Hepatocyte (in vitro differentiated cells): ENCODE results near the gene TOP2A.

Source experiments
- EZH2 ChIP-seq: fragments of 200-600 bp; sonication (generic); IDR thresholded peaks from 2 replicates; pipeline ENCODE4 v1.6.1; 2016; ENCODE audit warnings: antibody characterized with exemption, mild to moderate bottlenecking, borderline replicate concordance
- EZH2phosphoT487 ChIP-seq: fragments of 200-600 bp; sonication (generic); IDR thresholded peaks from one replicate; pipeline ENCODE4 v1.6.1; 2018; ENCODE audit warnings: antibody characterized with exemption, mild to moderate bottlenecking, low read depth, moderate library complexity; ENCODE audit not compliant: unreplicated experiment, severe bottlenecking
- TF ChIP-seq, protein P1 (sequence below): fragments of 200-600 bp; sonication (generic); IDR thresholded peaks from 2 replicates; pipeline ENCODE4 v1.5.1; 2016; ENCODE audit warnings: antibody characterized with exemption, mild to moderate bottlenecking; ENCODE audit not compliant: poor library complexity

DNA sequence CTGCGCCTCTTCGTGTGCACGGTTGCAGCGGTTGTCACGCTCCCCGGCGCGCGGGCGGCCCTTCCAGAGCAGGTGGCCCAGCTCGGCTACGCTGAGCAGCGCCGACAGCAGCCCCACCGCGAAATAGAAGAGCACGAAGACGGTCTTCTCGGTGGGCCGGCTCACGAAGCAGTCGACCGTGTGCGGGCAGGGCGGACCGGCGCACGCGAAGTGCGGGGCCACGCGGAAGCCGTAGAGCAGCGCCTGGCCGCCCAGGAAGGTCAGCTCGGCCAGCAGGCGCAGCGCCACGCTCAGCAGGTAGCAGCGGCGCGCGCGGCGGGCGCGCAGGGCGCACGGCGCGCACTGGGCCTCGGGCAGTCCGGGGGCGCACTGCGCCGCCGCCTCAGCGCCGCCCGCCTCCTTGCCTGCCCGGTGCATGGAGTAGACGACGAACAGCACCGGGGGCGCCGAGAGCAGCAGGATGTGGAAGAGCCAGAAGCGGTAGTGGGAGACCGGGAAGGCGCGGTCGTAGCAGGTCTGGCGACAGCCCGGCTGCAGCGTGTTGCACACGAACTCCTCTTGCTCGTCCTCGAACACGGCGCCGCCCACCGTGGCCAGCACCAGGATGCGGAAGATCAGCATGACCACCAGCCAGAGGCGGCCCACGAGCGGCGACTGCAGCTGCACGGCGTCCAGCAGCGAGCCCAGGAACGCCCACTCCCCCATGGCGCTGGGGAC, 54.4 kb downstream of the TOP2A start:
- TF ChIP-seq, protein P1, sequence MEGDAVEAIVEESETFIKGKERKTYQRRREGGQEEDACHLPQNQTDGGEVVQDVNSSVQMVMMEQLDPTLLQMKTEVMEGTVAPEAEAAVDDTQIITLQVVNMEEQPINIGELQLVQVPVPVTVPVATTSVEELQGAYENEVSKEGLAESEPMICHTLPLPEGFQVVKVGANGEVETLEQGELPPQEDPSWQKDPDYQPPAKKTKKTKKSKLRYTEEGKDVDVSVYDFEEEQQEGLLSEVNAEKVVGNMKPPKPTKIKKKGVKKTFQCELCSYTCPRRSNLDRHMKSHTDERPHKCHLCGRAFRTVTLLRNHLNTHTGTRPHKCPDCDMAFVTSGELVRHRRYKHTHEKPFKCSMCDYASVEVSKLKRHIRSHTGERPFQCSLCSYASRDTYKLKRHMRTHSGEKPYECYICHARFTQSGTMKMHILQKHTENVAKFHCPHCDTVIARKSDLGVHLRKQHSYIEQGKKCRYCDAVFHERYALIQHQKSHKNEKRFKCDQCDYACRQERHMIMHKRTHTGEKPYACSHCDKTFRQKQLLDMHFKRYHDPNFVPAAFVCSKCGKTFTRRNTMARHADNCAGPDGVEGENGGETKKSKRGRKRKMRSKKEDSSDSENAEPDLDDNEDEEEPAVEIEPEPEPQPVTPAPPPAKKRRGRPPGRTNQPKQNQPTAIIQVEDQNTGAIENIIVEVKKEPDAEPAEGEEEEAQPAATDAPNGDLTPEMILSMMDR: no peak
- TF ChIP-seq EZH2 (no peak), EZH2phosphoT487 (no peak)
